Measurements from ENCODE around the gene UROC1.

Gene UROC1

DNA sequence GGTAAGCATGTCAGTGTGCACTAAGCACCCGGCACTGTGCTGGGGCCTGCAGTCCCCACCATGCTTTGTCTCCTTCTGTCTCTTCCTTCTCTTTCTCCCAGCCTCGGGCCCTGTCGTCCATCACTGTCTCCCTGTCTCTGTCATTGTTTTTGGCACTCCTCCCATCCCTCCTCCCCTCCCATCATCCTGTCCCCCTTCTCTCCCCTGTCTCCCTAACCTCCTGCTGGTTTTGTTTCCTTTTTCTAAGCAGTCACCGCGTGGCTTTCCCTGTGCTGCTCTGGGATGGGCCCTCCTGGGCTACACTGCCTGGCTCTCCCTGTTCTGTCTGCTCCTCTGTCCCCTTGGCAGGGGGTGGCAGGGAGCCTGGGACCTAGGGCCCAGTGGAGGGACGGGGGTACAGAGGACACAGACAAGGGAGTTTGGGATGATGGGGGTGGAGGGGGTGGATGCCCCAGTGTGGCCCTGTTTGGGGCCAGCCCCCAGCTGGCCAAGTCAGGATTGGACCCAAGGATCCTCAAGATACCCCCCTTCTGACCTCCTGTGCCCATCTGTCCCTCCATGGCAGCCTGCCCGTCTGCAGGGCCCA lies 12.1 kb upstream of the UROC1 start:
- no peak overlapping the region for H3K4me3 ChIP-seq (ENCODE audit: low read depth, low read length)
- no peak for DNase-seq (ENCODE audit: low read depth)

DNA sequence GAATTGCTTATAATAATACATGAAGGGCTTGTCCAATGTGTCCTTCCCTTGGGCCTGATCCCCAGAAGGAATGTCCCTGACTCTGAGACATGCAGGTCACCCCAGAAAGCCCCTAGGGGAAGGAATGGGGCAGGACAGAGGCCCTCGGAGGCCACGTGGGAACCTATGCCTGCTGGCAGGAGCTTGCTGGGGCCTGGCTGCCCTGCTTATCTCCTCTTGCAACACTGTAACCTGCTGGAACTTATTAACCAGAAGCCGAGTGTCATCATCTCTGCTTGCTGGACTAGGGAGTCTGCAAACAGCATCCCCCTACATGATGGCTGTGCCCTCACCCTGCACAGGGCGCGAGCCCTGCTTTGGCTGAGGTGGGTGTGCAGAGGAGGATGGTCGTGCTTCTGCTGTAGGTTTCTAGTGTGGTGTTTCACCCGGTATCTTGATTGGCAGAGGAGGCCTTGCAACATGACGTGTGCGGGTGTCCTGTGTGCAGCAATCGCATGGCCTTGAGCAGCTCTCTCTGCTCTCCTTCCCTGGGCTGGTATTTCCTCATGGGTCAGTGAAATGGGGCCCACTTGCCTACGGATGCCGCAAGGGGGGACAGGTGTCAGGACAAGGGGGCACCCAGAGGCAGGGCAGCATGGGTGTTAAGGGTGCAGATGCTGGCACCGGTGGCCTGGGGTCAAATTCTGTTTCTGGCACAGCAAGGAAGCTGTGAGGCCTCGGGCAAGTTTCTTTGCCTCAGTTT lies 11.4 kb upstream of the UROC1 start:
- TF ChIP-seq, protein P1, sequence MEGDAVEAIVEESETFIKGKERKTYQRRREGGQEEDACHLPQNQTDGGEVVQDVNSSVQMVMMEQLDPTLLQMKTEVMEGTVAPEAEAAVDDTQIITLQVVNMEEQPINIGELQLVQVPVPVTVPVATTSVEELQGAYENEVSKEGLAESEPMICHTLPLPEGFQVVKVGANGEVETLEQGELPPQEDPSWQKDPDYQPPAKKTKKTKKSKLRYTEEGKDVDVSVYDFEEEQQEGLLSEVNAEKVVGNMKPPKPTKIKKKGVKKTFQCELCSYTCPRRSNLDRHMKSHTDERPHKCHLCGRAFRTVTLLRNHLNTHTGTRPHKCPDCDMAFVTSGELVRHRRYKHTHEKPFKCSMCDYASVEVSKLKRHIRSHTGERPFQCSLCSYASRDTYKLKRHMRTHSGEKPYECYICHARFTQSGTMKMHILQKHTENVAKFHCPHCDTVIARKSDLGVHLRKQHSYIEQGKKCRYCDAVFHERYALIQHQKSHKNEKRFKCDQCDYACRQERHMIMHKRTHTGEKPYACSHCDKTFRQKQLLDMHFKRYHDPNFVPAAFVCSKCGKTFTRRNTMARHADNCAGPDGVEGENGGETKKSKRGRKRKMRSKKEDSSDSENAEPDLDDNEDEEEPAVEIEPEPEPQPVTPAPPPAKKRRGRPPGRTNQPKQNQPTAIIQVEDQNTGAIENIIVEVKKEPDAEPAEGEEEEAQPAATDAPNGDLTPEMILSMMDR (conservative IDR thresholded peaks at IDR 0.05; ENCODE audit: low read depth, low read length): no peak
- peak; percentile 15 for DNase-seq (ENCODE audit: low read depth)
- no peak overlapping the region for H3K4me3 ChIP-seq (ENCODE audit: low read depth, low read length)

More for the DNA sequence above, 12.1 kb upstream of the UROC1 start:
- TF ChIP-seq, protein P1 (conservative IDR thresholded peaks at IDR 0.05; ENCODE audit: low read depth, low read length): no peak

DNA sequence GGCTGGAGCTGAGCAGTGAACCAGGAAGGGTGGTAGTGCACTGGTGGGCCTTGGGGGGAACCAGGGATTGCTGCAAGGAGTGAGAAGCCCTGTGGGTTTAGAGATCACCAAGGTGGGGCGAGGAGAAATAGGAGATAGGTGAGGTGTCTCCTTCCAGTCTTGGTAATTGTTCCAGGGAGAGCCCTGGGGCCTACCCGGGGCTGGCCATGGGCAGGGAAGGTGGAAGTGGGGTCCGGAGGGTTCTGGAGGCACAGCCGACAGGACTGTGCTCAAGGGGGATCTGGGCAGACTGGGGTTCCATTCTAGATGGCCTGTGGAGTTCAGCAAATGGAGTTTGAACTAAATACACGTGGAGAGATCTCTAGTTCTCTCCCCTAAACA lies 10.8 kb upstream of the UROC1 start:
- no peak for DNase-seq (ENCODE audit: low read depth)
- no peak overlapping the region for H3K4me3 ChIP-seq (ENCODE audit: low read depth, low read length)
- TF ChIP-seq, protein P1 (conservative IDR thresholded peaks at IDR 0.05; ENCODE audit: low read depth, low read length): no peak

DNA sequence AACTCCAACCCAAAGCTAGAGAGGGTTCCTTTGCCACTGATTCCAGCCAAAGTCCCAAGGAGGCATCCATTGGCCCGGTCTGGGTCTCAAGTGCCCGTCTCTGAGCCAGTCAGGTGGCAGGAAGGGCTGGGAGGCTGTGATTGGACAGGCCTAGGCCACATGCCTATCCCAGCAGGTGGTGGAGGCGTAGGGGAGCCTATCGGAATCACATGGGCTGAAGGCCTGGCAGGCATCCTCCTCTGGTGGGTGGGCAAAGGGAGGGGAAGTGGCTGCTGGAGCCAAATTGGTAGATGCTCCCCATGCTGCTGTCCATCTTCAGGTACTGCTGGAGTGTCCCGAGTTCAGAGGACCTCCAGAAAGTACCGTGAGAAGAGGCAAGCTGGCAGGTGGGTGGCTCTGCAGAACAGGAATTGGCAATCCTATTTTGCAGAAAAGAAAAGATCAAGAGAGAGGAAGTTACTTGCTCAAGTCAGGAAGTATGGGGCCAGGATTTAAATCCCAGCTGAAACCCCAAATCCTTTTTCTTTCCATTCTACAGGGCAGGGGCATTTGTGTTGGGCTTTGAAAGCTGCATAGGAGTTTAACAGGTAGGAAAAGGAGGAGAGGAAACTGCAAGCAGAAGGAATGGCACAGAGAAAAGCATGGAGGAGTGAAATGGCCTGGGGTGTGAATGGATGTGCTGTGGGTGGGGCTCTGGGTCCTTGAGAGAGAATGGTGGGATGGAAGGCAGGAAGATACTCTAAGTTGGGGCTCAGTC lies 10.1 kb upstream of the UROC1 start:
- TF ChIP-seq, protein P1 (conservative IDR thresholded peaks at IDR 0.05; ENCODE audit: low read depth, low read length): no peak
- no peak for DNase-seq (ENCODE audit: low read depth)
- H3K4me3 ChIP-seq (ENCODE audit: low read depth, low read length): no peak overlapping the region

DNA sequence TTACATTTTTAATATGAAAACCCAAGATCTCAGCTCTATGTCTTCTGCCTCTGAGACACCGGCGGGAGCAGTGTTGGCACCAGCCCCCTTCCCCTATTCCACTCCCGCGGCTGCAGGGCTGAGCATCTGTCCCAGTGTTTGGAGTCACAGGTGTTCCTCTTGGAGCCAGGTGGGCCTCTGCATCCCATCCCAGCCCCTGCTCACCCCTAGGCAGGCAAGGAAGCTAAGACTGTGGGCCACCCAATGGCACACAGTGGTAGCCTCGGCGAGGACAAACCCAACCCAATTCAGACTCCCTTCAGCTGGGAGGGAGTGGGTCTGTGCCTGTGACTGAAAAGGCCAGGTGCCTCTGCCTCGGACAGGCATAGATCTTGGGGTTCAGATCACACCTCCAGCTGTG lies 9.4 kb upstream of the UROC1 start:
- TF ChIP-seq, protein P1 (conservative IDR thresholded peaks at IDR 0.05; ENCODE audit: low read depth, low read length): no peak
- H3K4me3 ChIP-seq (ENCODE audit: low read depth, low read length): no peak overlapping the region
- DNase-seq (ENCODE audit: low read depth): no peak

DNA sequence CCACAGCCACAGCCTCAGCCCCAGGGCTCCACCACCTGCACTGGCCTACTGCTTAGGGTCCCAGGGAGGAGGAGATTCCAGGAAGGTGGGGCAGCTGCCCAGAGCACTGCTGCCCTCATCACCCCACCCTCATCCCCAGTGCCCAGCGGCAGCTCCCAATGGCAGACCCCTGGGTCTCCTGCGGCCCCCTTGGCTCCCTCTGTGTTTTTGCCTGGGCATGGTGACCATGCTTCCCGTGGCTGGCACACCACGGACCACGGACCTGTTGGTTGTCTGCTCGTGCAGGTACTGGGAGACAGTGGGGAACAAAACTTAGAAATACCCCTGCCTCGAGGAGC lies 9.1 kb upstream of the UROC1 start:
- DNase-seq (ENCODE audit: low read depth): no peak
- TF ChIP-seq, protein P1 (conservative IDR thresholded peaks at IDR 0.05; ENCODE audit: low read depth, low read length): no peak
- H3K4me3 ChIP-seq (ENCODE audit: low read depth, low read length): no peak overlapping the region
